KMS-11 (cell line): Measurements from ENCODE around the gene CDRT4.

Experiments used
- H2AFZ ChIP-seq: fragments of 200-600 bp; sonication (generic); 2 replicates; pipeline ENCODE4 v1.6.1; 2016; ENCODE audit warnings: antibody characterized with exemption, mixed run types, low read depth
- H3K27ac ChIP-seq: fragments of 200-600 bp; sonication (generic); 2 replicates; pipeline ENCODE4 v1.6.1; 2016; ENCODE audit warnings: mild to moderate bottlenecking, mixed run types
- H3K27me3 ChIP-seq: fragments of 200-600 bp; sonication (generic); 2 replicates; pipeline ENCODE4 v1.6.1; 2017; ENCODE audit warnings: mild to moderate bottlenecking, low read depth, mixed run types, moderate library complexity; ENCODE audit not compliant: insufficient read depth
- H3K36me3 ChIP-seq: fragments of 200-600 bp; sonication (generic); 2 replicates; pipeline ENCODE4 v1.6.1; 2017; ENCODE audit warnings: mild to moderate bottlenecking, mixed run types; ENCODE audit not compliant: insufficient read depth
- H3K4me1 ChIP-seq: fragments of 200-600 bp; sonication (generic); 2 replicates; pipeline ENCODE4 v1.6.1; 2016; ENCODE audit warnings: mild to moderate bottlenecking, low read depth, mixed run types; ENCODE audit not compliant: poor library complexity, severe bottlenecking
- H3K4me2 ChIP-seq: fragments of 200-600 bp; sonication (generic); 2 replicates; pipeline ENCODE4 v1.7.0; 2016; ENCODE audit warnings: mild to moderate bottlenecking, mixed run types
- H3K4me3 ChIP-seq: fragments of 200-600 bp; sonication (generic); IDR thresholded peaks from 2 replicates; pipeline ENCODE4 v1.6.1; 2017; ENCODE audit warnings: low read depth, low read length, mixed read lengths; ENCODE audit not compliant: insufficient read depth
- H3K79me2 ChIP-seq: fragments of 200-600 bp; sonication (generic); 2 replicates; pipeline ENCODE4 v1.6.1; 2016; ENCODE audit warnings: low read depth, mixed run types; ENCODE audit not compliant: insufficient read depth
- H3K9ac ChIP-seq: fragments of 200-600 bp; sonication (generic); 2 replicates; pipeline ENCODE4 v1.6.1; 2016; ENCODE audit warnings: mild to moderate bottlenecking, mixed run types
- H4K20me1 ChIP-seq: fragments of 200-600 bp; sonication (generic); 2 replicates; pipeline ENCODE4 v1.6.1; 2016; ENCODE audit warnings: mild to moderate bottlenecking, mixed run types; ENCODE audit not compliant: insufficient read depth
- TF ChIP-seq, protein P1 (sequence below): fragments of 200-600 bp; sonication (generic); conservative IDR thresholded peaks from 2 replicates; pipeline ENCODE4 v1.6.1; 2017; ENCODE audit warnings: low read depth, mild to moderate bottlenecking, antibody characterized with exemption, low read length, moderate library complexity, mixed read lengths

Gene CDRT4

DNA sequence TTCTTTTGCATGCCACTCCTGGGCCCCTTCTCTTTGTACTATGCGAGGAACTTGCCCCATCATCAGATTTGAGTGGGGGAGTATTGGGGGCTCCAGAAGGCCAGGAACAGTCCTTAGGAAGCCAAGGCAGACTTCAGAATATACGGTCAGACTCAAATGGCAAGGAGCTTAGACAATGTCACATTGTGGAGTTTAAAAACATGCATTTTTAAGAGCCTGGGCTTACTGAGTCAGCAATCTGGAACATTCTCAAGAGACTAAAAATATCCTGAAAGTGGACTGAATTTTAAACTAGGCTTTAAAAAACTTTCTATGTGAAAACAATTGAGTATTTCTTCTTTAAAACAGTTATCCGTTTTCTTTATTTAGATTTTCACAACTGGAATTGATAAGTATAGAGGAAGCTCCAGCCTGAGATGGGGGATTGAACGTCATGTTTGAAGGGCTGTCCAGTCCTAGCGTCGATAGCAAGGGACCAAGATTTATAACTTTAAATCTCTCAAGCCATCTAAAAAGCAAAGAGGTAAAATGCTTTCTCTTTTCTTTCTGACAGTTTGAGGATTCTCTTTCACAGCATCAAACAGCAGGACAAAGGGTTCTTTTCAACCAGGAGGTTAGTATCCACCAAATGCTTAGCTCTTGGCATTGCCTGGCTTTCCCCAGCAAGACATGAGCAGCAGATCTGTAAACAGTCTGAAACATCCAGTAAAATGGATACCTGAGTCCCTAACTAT is 45.8 kb upstream of the CDRT4 start:
- Histone ChIP-seq H3K9ac (no peak overlapping the region), H2AFZ (no peak overlapping the region)

DNA sequence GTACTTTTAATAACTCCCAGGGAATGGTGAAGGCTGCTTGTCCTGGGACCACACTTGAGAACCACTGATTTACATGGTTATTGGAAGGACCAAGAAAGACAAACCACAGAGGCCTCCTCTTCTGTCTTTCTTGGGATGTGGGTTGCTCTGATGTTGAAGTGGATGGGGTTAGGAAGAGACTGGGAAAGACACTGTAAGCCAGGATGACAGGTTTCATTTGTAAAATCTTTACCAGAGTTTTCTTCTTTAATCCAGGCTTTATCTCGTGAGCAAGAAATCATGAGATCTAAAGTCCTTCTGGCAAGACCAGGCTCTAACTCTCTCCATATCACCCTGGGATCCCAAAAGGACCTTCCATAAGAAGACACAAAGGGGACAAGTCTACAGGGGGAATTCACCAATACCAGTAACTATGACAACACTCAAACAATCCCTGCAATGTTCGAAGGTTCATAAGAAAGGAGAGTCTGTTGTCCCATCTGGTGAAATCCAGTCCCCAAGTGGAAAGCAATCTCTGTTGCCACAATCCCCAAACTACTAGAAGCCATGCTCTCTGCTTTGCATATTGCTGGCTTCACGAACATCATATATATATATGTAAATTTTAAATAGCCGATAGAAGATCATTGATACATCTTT is 44.8 kb upstream of the CDRT4 start:
- no peak overlapping the region for H3K4me2 ChIP-seq
- TF ChIP-seq, protein P1, sequence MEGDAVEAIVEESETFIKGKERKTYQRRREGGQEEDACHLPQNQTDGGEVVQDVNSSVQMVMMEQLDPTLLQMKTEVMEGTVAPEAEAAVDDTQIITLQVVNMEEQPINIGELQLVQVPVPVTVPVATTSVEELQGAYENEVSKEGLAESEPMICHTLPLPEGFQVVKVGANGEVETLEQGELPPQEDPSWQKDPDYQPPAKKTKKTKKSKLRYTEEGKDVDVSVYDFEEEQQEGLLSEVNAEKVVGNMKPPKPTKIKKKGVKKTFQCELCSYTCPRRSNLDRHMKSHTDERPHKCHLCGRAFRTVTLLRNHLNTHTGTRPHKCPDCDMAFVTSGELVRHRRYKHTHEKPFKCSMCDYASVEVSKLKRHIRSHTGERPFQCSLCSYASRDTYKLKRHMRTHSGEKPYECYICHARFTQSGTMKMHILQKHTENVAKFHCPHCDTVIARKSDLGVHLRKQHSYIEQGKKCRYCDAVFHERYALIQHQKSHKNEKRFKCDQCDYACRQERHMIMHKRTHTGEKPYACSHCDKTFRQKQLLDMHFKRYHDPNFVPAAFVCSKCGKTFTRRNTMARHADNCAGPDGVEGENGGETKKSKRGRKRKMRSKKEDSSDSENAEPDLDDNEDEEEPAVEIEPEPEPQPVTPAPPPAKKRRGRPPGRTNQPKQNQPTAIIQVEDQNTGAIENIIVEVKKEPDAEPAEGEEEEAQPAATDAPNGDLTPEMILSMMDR, result no peak

More for the DNA sequence above, 45.8 kb upstream of the CDRT4 start:
- Histone ChIP-seq H4K20me1 (no peaks in the 10 kb centered on the region), H3K4me2 (no peak overlapping the region), H3K4me3 (no peak overlapping the region), H3K27ac (no peak overlapping the region), H3K27me3 (no peaks in the 10 kb centered on the region), H3K79me2 (no peaks in the 10 kb centered on the region), H3K36me3 (no peaks in the 10 kb centered on the region), H3K4me1 (no peaks in the 10 kb centered on the region)
- TF ChIP-seq, protein P1, result no peak

DNA sequence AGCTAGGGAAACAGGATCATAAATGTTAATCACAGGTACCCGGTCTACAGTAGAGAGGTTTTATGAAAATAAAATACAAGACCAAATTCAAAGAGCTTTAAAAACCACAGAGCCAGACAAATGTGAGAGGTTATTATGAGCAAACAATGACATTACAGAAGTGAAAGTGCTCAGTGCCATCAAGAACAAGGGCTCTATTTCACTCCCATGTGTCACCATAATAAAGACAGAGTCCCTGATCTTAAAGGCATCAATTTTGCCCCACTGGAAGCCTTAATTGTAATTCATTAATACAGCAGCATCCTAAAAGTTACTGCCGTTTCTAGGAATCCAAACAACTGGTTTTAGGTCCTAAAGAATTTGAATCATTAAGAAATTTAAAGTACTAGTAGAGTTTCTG is 43.7 kb upstream of the CDRT4 start:
- TF ChIP-seq, protein P1, result no peak
- no peak overlapping the region for H2AFZ ChIP-seq

More for the DNA sequence above, 44.8 kb upstream of the CDRT4 start:
- Histone ChIP-seq H2AFZ (no peak overlapping the region), H3K4me1 (no peaks in the 10 kb centered on the region), H4K20me1 (no peaks in the 10 kb centered on the region), H3K27me3 (no peaks in the 10 kb centered on the region), H3K79me2 (no peaks in the 10 kb centered on the region), H3K36me3 (no peaks in the 10 kb centered on the region), H3K4me3 (no peak overlapping the region), H3K9ac (no peak overlapping the region), H3K27ac (no peak overlapping the region)

DNA sequence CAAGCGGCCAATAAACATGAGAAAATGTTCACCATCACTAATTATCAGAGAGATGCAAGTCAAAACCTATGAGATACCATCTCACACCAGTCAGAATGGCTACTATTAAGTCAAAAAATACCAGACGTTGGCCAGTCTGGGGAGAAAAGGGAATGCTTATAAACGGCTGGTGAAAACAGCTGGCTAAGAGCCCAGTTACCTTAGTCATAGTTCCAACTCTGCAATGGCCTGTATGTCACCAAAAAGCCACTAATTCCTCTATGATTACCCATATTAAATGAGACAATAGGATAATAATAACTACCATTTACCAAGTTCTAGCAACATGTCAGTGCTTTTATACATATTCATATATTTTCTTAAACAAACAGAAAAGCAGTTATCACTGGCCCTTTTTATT is 42.9 kb upstream of the CDRT4 start:
- no peak overlapping the region for H2AFZ ChIP-seq
- H3K27ac ChIP-seq, result no peak overlapping the region
- H3K27me3 ChIP-seq, result no peaks in the 10 kb centered on the region
- no peaks in the 10 kb centered on the region for H3K36me3 ChIP-seq
- no peak overlapping the region for H3K9ac ChIP-seq
- TF ChIP-seq, protein P1, result no peak
- no peak overlapping the region for H3K4me3 ChIP-seq
- no peaks in the 10 kb centered on the region for H3K79me2 ChIP-seq
- no peak overlapping the region for H3K4me2 ChIP-seq
- H3K4me1 ChIP-seq, result no peaks in the 10 kb centered on the region
- no peaks in the 10 kb centered on the region for H4K20me1 ChIP-seq

More for the DNA sequence above, 43.7 kb upstream of the CDRT4 start:
- no peaks in the 10 kb centered on the region for H3K79me2 ChIP-seq
- H3K27me3 ChIP-seq, result no peaks in the 10 kb centered on the region
- H4K20me1 ChIP-seq, result no peaks in the 10 kb centered on the region
- H3K4me3 ChIP-seq, result no peak overlapping the region
- H3K4me1 ChIP-seq, result no peaks in the 10 kb centered on the region
- no peak overlapping the region for H3K9ac ChIP-seq
- no peak overlapping the region for H3K4me2 ChIP-seq
- no peak overlapping the region for H3K27ac ChIP-seq
- no peaks in the 10 kb centered on the region for H3K36me3 ChIP-seq
